Measurements from ENCODE around the gene CCDC187. TPM values are rescaled to one million over a fixed set of nuclear protein-coding genes. Genes with fewer than 3 reads are reported as not detected.

CCDC187 gene
- total and polyA plus RNA-seq, 4 donors, result 2.0 to 16.8 (median 6.8) TPM

DNA sequence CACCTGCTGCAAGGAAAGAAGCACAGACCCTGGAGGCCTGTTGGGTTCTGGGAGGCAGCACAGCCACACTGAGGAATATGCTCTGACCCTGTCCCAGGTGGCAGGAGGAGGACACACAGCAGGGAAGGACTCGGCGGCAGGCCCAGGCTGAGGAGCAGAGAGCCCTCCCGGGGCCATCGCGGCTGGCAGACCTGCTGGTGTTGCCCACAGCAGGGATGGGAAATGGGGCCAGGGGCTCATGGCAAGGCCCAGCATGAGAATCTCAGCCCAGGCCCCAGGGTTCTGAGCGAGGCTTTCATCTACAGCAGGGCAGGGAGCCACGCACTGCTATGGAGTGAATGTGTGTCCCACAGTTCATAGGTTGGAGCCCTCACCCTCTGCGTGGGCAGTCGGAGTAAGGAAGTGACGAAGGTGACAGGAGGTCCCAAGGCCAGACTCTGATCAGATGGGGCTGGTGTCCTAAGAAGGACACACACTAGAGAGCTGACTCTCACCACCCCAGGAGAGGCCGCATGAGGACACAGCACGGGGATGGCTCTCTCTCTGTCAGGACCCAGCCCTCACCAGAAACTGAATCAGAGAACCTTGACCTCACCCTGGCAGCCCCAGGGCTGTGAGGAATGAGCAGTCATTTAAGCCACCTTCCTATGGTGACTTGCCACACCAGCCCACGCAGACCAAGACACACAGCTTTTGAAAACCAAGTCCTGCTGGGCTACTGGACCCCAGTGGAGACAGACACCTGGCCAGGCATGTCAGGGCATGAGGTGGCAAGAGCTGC lies 13.2 kb upstream of the CCDC187 start:
- Histone ChIP-seq H3K27me3 (ENCODE audit: control insufficient read depth in 3 of 3, insufficient read depth in 3 of 3, low read length in 2 of 3) (no peaks in the 10 kb centered on the region), H3K9me3 (ENCODE audit: control insufficient read depth in 4 of 4, insufficient read depth in 3 of 4, low read length in 3 of 4) (peaks cover 0 to 8% (median 0%) of the 10 kb centered on the region in 4 donors), H3K4me1 (ENCODE audit: control insufficient read depth in 5 of 5, insufficient read depth in 5 of 5, low read length in 5 of 5) (peaks cover 0 to 3% (median 0%) of the 10 kb centered on the region in 5 donors), H3K36me3 (ENCODE audit: control insufficient read depth in 4 of 4, insufficient read depth in 4 of 4, low read length in 4 of 4) (no peaks in the 10 kb centered on the region), H3K4me3 (no peak overlapping the region), H3K9ac (ENCODE audit: insufficient read depth in 1 of 2, low read length in 2 of 2) (no peak overlapping the region), H3K27ac (ENCODE audit: low read depth in 1 of 2, low read length in 1 of 2) (no peak overlapping the region)
- WGBS, 2 donors, result 87 to 91% methylated on average over 13 of the region's 13 CpGs
- TF ChIP-seq, protein P1, sequence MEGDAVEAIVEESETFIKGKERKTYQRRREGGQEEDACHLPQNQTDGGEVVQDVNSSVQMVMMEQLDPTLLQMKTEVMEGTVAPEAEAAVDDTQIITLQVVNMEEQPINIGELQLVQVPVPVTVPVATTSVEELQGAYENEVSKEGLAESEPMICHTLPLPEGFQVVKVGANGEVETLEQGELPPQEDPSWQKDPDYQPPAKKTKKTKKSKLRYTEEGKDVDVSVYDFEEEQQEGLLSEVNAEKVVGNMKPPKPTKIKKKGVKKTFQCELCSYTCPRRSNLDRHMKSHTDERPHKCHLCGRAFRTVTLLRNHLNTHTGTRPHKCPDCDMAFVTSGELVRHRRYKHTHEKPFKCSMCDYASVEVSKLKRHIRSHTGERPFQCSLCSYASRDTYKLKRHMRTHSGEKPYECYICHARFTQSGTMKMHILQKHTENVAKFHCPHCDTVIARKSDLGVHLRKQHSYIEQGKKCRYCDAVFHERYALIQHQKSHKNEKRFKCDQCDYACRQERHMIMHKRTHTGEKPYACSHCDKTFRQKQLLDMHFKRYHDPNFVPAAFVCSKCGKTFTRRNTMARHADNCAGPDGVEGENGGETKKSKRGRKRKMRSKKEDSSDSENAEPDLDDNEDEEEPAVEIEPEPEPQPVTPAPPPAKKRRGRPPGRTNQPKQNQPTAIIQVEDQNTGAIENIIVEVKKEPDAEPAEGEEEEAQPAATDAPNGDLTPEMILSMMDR (IDR thresholded peaks at IDR 0.05; ENCODE audit: control extremely low read depth, extremely low read depth), result no peak
- DNase-seq (no peak), ATAC-seq (ENCODE audit: insufficient read depth, low FRiP score) (no peak)

GRCh38 chr9:136316271-136316751 lies 12.4 kb upstream of the CCDC187 start:
- Histone ChIP-seq H3K36me3 (ENCODE audit: control insufficient read depth in 4 of 4, insufficient read depth in 4 of 4, low read length in 4 of 4) (no peaks in the 10 kb centered on the region), H3K27me3 (ENCODE audit: control insufficient read depth in 3 of 3, insufficient read depth in 3 of 3, low read length in 2 of 3) (no peaks in the 10 kb centered on the region), H3K27ac (ENCODE audit: low read depth in 1 of 2, low read length in 1 of 2) (no peak overlapping the region), H3K9ac (ENCODE audit: insufficient read depth in 1 of 2, low read length in 2 of 2) (no peak overlapping the region), H3K9me3 (ENCODE audit: control insufficient read depth in 4 of 4, insufficient read depth in 3 of 4, low read length in 3 of 4) (peaks cover 0 to 6% (median 0%) of the 10 kb centered on the region in 4 donors), H3K4me1 (ENCODE audit: control insufficient read depth in 5 of 5, insufficient read depth in 5 of 5, low read length in 5 of 5) (peaks cover 0 to 5% (median 0%) of the 10 kb centered on the region in 5 donors), H3K4me3 (no peak overlapping the region)
- DNase-seq (no peak), ATAC-seq (ENCODE audit: insufficient read depth, low FRiP score) (no peak)
- WGBS, 2 donors, result 91 to 92% methylated on average over 23 of the region's 23 CpGs
- TF ChIP-seq, protein P1 (IDR thresholded peaks at IDR 0.05; ENCODE audit: control extremely low read depth, extremely low read depth), result no peak

GRCh38 chr9:136314944-136315343 lies 11.1 kb upstream of the CCDC187 start:
- Histone ChIP-seq H3K36me3 (ENCODE audit: control insufficient read depth in 4 of 4, insufficient read depth in 4 of 4, low read length in 4 of 4) (no peaks in the 10 kb centered on the region), H3K9me3 (ENCODE audit: control insufficient read depth in 4 of 4, insufficient read depth in 3 of 4, low read length in 3 of 4) (peaks cover 0 to 6% (median 0%) of the 10 kb centered on the region in 4 donors), H3K4me1 (ENCODE audit: control insufficient read depth in 5 of 5, insufficient read depth in 5 of 5, low read length in 5 of 5) (peaks cover 0 to 5% (median 0%) of the 10 kb centered on the region in 5 donors), H3K27ac (ENCODE audit: low read depth in 1 of 2, low read length in 1 of 2) (no peak overlapping the region), H3K9ac (ENCODE audit: insufficient read depth in 1 of 2, low read length in 2 of 2) (no peak overlapping the region), H3K4me3 (no peak overlapping the region), H3K27me3 (ENCODE audit: control insufficient read depth in 3 of 3, insufficient read depth in 3 of 3, low read length in 2 of 3) (no peaks in the 10 kb centered on the region)
- ATAC-seq (ENCODE audit: insufficient read depth, low FRiP score) (no peak), DNase-seq (no peak)
- TF ChIP-seq, protein P1 (IDR thresholded peaks at IDR 0.05; ENCODE audit: control extremely low read depth, extremely low read depth), result no peak
- 90 to 96% methylated on average over 4 of the region's 4 CpGs for WGBS, 2 donors
